Uterine smooth muscle cell (primary cell): Measurements from ENCODE around the gene AVPI1. TPM values are rescaled to one million over a fixed set of nuclear protein-coding genes. Genes with fewer than 3 reads are reported as not detected.

Source experiments
- total RNA-seq: library from RNA; depleted of rRNA; stranded (reverse); fragments of >200 nt; gene quantifications from 2 replicates; pipeline ENCODE4 v1.2.3, GENCODE V29; 2014

Gene AVPI1
- total RNA-seq: 23.0 and 32.1 TPM in 2 replicates

GRCh38 chr10:97686962-97687784, at the start of gene AVPI1:
Gene AVPI1, minus strand, starts transcription at chr10:97687241. Its CDS starts 7,336 bp downstream, at chr10:97679905.

GRCh38 chr10:97713339-97713825, 26.3 kb upstream of the AVPI1 start, which contains the start of gene MARVELD1:
Gene MARVELD1, plus strand, starts transcription at chr10:97713730. Its CDS starts 147 bp downstream, at chr10:97713877.

GRCh38 chr10:97640174-97640867, 46.7 kb downstream of the AVPI1 start, which contains the start of gene PI4K2A:
Gene PI4K2A, plus strand, starts transcription at chr10:97640671. Its CDS starts 72 bp downstream, at chr10:97640743.

GRCh38 chr10:97632949-97633884, 53.8 kb downstream of the AVPI1 start, which contains the start of gene MORN4:
Gene MORN4, minus strand, starts transcription at chr10:97633500. Its CDS starts 13,847 bp downstream, at chr10:97619653.

Other genes with a start within 250 kb of the AVPI1 start
- 34.6 and 39.4 TPM in 2 replicates for gene EXOSC1, start 241.2 kb downstream of the AVPI1 start, total RNA-seq
- gene ZDHHC16, start 241.1 kb downstream of the AVPI1 start, total RNA-seq: 45.0 and 51.1 TPM in 2 replicates
- gene MMS19, start 188.8 kb downstream of the AVPI1 start, total RNA-seq: 89.5 and 106 TPM in 2 replicates
- gene UBTD1, start 188.3 kb downstream of the AVPI1 start, total RNA-seq: 25.6 and 31.2 TPM in 2 replicates
- 0.25 and 0.66 TPM in 2 replicates for gene ANKRD2, start 114.5 kb downstream of the AVPI1 start, total RNA-seq
- 0.50 and 0.89 TPM in 2 replicates for gene HOGA1, start 102.9 kb downstream of the AVPI1 start, total RNA-seq
- 0.11 and 0.37 TPM in 2 replicates for gene C10orf62, start 97.5 kb downstream of the AVPI1 start, total RNA-seq
- gene MORN4, start 53.7 kb downstream of the AVPI1 start, total RNA-seq: 5.0 and 9.5 TPM in 2 replicates
- 27.4 and 31.5 TPM in 2 replicates for gene PI4K2A, start 46.6 kb downstream of the AVPI1 start, total RNA-seq
- gene MARVELD1, start 26.5 kb upstream of the AVPI1 start, total RNA-seq: 23.7 TPM in 2 replicates
- gene ZFYVE27, start 49.9 kb upstream of the AVPI1 start, total RNA-seq: 24.3 and 28.9 TPM in 2 replicates
- gene SFRP5, start 84.8 kb upstream of the AVPI1 start, total RNA-seq: not detected in 2 replicates
- under 0.01 TPM in 1 of 2 replicates, not detected in the other for gene GOLGA7B, start 162.6 kb upstream of the AVPI1 start, total RNA-seq